ENCODE measurements around the gene NXF2B.
"Not testable (repeated sequence)": the region's sequence is repeated elsewhere in the genome, so short reads cannot be mapped to it uniquely, and the experiment has no call there.

GRCh38 chrX:102470215-102470614 is 30.4 kb upstream of the NXF2B start:
- not testable (repeated sequence) for TF ChIP-seq POLR2AphosphoS5 (IDR thresholded peaks at IDR 0.05; ENCODE audit: low read depth, low read length); YY1 (IDR thresholded peaks at IDR 0.05; ENCODE audit: extremely low read depth, insufficient replicate concordance, low read depth, low read length); CTCF (IDR thresholded peaks at IDR 0.05 in 2 of 3, conservative IDR thresholded peaks at IDR 0.05 in 1 of 3; ENCODE audit: borderline replicate concordance in 1 of 3, insufficient read depth in 1 of 3, low read depth in 2 of 3, low read length in 2 of 3); POLR2A (IDR thresholded peaks at IDR 0.05; ENCODE audit: borderline replicate concordance, extremely low read depth, insufficient read depth, insufficient read length)
